ENCODE measurements around the gene GBE1. TPM values are rescaled to one million over a fixed set of nuclear protein-coding genes. Genes with fewer than 3 reads are reported as not detected.
"Not testable (repeated sequence)": the region's sequence is repeated elsewhere in the genome, so short reads cannot be mapped to it uniquely, and the experiment has no call there.

GBE1 gene
- total RNA-seq, 2 experiments from 2014 or later = 39.9 to 41.9 TPM

DNA sequence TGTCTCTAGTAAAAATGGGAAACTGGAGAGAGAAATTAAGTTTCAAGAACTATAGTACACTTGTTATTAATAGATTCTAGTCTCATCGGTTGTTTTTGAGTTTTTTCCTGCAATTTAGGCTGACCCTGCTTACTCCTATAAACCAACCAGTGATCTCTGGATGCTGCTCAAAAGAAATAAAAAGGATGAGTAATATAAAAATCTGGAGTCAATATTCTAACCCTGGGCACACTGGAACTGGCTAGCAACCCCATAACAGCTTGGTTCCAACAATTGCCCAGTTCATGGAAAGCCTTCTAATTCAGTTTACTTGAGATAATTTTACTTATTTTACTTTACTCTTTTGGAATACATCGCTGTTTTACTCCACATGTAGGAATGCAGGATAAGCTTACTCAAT lies 211.6 kb downstream of the GBE1 start:
- ChIA-PET POLR2A (no interaction called here), CTCF (no interaction called here)

DNA sequence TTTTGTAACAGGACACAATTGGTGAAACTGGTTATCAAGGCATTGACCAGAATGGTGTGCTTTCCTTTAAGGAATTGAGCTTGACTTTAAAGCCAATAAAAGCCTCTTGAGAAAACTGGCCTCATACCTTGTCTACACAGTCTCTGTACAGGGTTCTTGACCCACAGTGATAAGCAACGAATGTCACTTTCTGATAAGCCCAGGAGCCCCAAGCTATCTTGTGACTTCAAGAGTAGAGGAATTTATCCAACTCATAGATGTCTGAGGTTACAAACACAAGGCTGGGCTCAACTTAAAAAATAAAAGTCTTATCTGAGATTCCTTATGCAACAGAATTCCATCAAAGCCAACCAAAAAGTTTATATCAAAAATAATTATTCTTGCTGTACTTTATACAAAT lies 212.1 kb downstream of the GBE1 start:
- POLR2A ChIA-PET = no interaction called here
- CTCF ChIA-PET = interaction anchor here (0.6 kb wide), 1 partner anchor 138 kb away, joined by 4 read pairs; no protein-coding TSS in a partner anchor

DNA sequence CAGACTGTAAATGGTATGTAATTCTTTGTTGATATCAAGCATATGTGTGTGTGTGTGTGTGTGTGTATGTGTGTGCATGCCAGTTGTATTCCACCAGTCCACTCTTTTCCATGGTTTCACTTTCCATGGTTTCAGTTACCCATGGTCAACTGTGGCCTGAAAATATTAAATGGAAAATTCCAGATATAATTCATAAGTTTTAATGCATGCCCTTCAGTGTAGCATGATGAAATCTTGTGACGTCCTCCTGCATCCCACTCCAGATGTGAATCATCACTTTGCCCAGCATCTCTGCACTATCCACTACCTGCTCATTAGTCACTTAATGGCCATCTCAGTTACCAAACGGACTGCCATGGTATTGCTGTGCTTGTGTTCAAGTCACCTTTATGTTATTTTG lies 215.9 kb downstream of the GBE1 start:
- CTCF ChIA-PET = no interaction called here
- POLR2A ChIA-PET = no interaction called here

DNA sequence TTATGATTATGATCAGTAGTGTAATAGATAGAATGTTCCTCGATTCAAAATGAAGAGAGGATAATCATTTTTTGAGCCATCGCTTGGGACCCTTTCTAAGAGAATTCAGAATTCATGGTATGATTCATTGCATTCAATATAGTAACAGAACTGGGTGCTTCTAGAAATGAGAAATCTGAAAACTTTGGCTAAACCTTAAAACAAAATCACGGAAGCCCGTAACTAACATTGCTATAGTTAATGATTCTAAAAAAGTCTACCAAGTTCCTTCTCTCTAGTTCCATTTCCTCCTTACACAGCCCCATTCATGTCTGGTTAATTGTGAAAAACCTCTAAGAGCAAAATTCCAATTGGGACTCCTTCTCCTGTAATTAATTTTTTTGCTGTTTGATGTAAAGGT lies 217.1 kb downstream of the GBE1 start:
- CTCF ChIA-PET = no interaction called here
- POLR2A ChIA-PET = no interaction called here

DNA sequence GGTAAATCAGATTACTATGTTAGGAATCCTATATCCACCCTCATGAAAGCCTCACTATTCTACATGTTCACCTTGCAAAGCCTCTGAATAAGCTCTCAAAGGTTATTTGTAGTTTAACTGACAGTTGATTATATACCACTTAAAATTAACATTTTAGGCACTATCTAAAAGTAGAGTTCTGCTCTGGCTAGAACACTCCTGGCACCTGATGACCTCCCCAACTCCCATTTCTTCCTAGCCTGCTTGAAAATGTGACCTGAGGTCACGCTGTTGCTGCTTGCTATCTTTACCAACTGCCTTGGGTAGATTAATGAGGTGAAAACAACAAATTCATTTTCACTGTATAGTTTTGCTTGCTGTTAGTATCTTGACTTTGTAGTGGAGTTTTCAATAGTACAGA lies 220.7 kb downstream of the GBE1 start:
- CTCF ChIA-PET = no interaction called here
- POLR2A ChIA-PET = no interaction called here

DNA sequence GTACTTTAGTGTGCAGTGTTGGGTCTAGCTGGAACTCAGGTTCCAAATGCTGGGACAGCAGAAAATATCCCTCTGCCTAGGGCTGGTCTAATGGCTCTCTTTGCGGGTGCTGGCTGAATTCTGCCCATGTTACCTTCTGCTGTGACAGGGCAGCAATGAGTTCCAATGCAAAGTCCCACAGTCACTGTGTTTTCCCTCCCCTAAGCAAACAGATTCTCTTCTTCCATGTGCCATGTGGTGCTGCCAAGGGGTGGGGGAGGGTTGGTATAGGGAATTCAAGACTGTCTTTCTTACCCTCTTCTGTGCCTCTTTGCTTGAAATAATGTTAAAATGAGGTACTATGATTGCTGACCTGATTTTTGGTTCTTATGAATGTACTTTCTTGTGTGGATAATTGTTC lies 229.6 kb downstream of the GBE1 start:
- ChIA-PET POLR2A (no interaction called here), CTCF (no interaction called here)

DNA sequence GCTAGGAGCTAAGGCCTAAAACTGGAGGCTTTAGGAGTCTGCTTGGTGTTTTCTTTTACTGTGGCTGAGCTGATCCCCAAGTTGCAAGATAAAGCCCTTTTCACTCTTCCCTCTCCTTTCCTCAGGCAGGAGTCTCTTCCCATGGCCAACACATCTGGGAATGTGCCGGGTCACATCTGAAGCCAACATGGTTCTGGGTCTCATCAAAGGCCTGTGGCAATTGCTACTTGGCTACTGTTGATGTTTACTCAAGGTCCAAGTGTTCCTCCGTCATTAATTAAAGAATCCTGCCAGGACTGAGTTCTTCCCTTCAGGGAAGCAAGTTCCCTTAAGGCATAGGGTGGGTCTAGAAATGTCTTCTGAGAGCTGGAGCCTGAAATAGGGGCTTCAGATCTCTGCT lies 230.2 kb downstream of the GBE1 start:
- POLR2A ChIA-PET = no interaction called here
- CTCF ChIA-PET = no interaction called here

DNA sequence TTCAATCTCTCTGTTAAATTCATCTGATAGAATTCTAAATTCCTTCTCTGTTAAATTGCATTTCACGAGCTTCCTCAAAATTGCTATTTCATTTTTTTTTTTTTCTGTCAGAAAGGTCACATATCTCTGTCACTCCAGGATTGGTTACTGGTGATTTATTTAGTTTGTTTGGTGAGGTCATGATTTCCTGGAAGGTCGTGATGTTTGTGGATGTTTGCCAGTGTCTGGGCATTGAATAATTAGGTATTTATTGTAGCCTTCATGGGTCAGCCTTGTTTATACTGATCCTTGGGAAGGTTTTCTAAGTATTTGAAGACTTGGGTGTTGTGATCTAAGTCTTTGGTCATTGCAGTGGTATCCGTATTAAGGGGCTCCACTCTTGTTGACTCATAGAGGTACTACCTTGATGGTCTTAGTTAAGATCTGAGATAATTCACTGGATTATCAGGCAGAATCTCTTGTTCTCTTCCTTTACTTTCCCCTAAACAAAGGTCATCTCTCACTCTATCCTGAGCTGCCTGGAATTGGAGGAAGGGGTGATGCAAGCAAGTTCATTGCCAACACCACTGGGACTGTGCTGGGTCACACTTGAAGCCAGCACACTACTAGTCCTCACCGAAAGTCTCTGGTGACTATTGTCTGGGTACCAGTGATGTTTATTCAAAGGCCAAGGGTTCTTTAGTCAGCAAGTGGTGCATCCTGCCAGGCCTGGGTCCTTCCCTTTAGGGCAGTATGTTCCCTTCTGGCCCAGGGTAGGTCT lies 231.1 kb downstream of the GBE1 start:
- CTCF ChIA-PET = no interaction called here
- POLR2A ChIA-PET = no interaction called here

DNA sequence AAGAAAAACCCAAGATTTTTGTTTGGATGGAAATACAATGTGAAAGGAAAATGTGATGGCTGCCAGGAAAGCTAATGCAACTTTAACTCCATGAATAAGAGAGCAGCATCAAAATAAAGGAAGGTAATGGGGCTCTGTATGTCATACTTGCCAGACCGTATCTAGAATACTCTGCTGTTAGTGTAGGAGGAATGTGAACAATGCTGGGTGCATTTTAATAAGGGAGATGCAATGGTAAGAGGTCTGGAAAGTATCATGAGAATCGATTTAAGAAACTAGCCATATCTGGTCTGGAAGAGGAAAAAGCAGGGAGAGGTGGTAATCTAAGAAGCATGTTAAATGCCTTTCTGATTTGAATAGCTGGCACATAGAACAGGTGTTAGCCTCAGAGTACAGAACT lies 239.6 kb downstream of the GBE1 start:
- POLR2A ChIA-PET = no interaction called here
- CTCF ChIA-PET = no interaction called here

DNA sequence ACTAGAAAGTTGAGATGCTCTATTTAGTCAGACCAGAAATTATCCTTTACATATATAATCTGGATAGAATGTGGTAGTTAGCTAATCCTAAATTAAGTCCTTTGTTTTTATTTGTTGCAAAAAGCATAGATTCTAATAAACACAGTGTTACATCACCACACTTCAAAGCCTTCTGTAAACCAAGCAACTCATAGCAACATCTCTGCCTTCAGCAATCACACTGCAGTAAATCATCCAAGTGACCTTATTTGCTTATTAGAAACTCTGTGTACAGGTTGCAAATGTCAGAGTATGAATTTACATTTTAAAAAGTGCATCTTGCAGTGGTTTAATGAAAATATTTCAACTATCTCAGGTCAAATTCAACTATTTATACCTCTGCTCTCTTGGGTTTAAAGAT lies 242.5 kb downstream of the GBE1 start:
- POLR2A ChIA-PET = no interaction called here
- CTCF ChIA-PET = interaction anchor here (0.6 kb wide), 1 partner anchor 26 kb away, joined by 5 read pairs; no protein-coding TSS in a partner anchor

DNA sequence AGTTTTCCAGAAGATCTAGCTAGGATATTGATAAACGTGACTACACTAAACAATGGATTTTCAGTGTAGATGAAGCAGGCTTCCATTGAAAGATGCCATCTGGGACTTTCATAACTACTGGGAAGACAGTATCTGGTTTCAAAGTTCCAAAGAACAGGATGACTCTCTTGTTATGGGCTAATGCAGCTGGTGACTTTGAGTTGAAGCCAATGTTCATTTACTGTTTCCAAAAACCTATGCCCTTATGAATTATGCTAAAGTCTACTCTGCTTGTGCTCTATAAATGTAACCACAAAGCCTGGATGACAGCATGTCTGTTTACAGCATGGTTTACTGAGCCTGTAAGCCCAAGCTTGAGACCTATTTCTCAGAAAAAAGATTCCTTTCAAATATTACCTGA lies 245.4 kb downstream of the GBE1 start:
- ChIA-PET CTCF (no interaction called here), POLR2A (no interaction called here)

DNA sequence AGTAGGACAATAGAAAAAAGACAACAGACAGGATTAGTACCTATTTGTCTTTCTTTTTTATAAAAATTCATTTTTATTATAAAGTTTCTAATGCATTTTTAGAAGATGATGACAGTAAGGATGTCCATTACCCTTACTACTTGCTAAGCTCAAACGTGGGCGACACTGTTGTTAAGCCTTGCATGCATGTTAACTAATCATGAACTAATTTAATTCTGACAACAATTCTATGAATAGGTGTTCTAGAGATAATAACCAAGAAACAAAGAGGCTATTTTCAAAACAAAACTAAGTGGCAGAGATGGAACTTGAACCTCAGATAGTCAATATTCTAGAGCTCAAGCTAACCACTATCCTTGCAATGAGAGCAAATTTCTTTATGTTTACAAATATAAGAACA lies 247.9 kb downstream of the GBE1 start:
- CTCF ChIA-PET = no interaction called here
- POLR2A ChIA-PET = no interaction called here

DNA sequence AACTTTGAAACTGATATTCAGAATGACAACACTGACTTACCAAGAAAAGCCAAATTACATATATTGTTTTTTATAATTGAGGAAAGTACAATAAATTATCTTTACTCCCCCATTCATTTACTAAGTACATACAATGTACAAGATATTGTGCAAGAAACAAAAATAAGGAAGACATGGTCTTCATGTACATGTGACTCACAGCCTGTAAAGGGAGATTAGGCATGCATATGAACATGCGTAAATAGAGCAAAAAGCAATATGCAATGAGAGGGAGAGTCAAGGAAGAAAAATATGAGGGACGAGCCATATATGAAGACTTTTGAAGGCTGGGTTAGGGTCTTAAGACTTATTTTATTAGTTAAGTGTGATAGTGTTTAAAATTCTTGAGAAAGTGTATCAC lies 258.4 kb downstream of the GBE1 start:
- ChIA-PET CTCF (no interaction called here), POLR2A (no interaction called here)

DNA sequence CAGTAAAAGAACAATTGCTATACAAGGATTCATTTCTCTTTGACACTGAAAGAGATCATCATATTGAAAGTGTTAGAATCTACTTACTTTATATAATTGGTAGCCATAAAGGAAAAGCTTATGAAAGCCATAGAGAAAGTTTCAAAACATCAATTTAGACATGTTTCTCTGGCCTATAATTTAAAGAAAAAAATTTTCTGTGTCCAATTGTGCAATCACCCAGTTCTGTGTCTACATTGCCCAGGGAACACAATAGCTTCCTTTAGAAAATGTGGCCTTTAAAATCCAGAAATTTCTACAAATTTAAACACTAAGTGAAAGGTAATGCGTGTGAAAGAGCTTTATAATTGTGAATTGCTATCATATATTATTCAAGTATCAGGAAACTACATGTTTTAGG lies 259.2 kb downstream of the GBE1 start:
- ChIA-PET CTCF (no interaction called here), POLR2A (no interaction called here)

DNA sequence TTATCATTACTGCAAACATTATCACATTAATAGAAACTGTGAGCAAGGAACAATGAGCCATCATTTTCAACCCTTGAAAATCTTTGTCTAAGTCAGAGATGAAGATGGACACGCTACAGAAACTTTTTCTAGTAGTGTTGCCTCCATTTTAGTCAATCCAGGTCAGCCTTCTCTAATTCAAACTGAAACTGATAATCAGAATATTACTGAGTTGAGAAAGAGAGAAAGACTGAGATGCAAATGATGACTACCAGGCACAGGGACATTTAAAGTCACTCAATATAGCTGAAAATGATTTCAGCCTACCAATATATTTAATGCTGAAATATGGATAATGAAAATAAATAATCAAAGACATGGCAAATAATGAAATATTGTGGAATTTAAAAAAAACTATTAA lies 261.4 kb downstream of the GBE1 start:
- CTCF ChIA-PET = no interaction called here
- POLR2A ChIA-PET = no interaction called here

DNA sequence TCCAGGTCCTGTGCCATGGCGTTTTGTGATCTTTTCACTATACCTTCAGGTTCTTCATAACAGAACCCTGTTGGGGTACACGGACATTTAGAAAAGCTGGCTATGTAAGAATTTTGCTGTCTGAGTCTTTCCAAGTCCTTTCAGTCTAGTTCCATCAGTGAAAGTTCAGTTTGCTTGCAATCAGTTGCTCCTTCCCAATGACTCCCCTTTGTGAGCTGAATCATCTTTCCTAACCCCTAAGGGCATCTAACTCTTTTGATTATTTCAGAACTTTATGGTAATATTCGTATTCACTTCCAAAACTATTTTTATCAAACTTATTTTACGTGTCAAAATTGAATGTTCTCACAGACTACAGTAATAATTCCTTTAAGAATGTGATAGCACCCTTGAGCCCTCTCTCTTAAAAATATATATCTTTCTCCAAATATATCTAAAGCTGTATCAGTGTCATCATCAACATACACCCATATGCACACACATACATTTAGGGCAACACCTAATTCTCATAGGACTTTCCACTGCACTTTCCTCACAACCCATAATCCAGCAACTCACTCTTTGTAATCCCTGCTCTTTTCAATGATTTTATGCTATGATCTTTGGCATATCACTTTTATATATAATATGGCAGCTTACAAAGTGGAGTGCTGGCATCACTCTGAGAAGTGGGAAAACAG lies 263.7 kb downstream of the GBE1 start:
- CTCF ChIA-PET = no interaction called here

DNA sequence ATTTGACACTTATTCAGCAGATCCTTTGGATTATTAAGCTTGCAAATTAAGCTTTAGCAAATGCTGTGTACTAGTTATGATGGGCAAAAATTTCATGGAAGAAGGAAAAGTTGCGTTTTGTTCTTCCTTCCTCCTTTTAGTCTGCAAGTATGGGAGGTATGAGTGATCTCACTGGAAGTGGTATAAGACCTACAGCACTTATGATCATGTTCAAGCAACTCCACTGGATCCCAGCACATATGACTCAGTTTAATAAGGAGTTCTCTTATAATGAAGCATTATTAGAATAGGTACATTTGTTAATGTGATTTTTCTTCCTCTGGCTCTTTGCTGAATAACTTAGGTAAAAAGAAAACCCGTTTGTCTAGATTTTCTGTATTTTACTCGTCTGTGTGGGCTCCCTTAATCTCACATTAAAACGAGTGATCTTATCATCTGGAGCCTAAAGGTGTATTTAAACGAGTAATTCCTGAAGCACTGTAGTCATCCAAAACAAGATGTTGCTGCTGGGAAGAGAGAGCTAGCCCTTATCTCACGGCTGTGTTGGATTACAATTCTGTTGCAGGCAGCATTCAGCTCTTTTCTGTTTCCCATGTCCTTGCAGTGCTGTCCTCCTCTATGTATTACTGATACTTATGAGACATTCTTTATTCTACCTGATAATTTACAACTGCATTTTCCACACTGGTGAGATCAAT lies 264.9 kb downstream of the GBE1 start:
- ChIA-PET CTCF (no interaction called here), POLR2A (no interaction called here)

More for the DNA sequence above, 263.7 kb downstream of the GBE1 start:
- POLR2A ChIA-PET = no interaction called here

DNA sequence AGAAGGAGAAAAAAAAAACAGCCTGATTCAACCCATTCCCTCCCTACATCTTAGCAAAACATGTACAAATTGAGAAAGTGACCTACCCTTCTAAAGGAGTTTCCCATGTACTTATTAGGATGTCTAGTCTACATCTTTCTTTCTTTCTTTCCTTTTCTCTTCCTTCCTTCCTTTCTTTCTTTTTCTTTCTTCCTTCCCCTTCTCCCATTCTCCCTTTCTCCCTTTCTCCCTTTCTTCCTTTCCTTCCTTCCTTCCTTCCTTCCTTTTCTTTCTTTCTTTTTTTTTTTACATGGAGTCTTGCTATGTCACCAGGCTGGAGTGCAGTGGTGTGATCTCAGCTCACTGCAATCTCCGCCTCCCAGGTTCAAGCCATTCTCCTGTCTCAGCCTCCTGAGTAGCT lies 269.0 kb downstream of the GBE1 start:
- CTCF ChIA-PET = interaction anchor here (0.7 kb wide), 1 partner anchor 26 kb away, joined by 5 read pairs; no protein-coding TSS in a partner anchor

DNA sequence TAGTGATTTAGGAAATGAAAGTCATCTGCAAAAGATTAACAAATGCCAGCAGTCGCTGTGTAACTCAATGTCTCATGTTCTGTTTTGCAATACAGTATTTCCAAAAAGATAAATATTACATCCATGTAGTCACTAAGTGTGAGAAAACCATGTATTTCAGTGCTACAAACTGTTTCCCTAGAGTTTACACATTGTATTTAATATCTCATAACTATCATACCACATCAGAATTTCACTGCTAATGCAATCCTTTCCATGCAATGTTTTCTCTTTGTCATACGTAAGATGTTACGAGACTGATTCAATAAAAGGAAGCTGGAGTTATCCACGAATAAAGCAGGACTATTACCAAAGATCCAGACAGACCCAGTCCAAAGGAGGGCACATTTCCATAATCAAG lies 269.4 kb downstream of the GBE1 start:
- ChIA-PET POLR2A (no interaction called here), CTCF (no interaction called here)

More for the DNA sequence above, 269.0 kb downstream of the GBE1 start:
- POLR2A ChIA-PET = not testable (repeated sequence)

DNA sequence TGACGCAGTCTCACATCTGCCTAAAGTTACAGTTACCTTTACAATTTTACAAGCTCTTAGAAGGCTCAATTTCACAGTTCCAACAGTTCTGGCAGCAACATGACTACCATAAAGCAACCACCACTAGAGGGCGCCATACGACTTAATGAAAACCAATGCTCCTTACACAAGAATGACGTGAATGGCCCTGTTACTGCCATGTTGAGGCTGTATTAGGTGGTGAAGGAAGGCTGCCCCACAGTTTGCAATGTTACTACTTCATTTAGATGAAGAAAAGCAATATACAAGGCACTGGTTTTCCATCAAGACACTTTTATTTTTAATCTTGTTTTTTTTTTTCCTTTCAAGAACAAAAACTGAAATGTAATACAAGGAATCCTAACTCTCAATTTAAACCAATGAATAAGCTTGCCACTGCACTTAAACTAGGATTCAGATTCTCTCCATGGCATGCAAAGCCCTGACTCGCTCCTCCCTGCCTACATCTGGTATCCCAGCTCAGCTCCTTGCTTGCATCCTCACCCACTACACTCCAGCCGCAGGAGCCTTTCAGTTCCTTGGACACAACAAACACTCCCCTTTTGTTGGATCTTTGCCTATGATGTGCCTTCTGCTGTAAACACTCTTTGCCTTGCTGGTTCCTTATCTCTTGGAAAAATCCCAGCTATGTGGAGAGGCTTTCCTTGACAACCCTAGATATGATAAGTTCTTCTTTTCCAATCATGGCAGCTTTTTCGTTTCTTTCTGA lies 270.7 kb downstream of the GBE1 start:
- ChIA-PET POLR2A (no interaction called here), CTCF (interaction anchor here (0.6 to 1.4 kb wide), 2 partner anchors 14 to 1338 kb away, joined by 3 to 5 read pairs; no protein-coding TSS in a partner anchor)

Measured in activated CD8-positive, alpha-beta memory T cell treated with anti-CD3 and anti-CD28 coated beads for 36 hours (primary cell).